IgD-negative memory B cell (primary cell): ENCODE measurements around the gene PDCD1LG2. TPM values are rescaled to one million over a fixed set of nuclear protein-coding genes. Genes with fewer than 3 reads are reported as not detected.
"Not testable (repeated sequence)": the region's sequence is repeated elsewhere in the genome, so short reads cannot be mapped to it uniquely, and the experiment has no call there.

ENCODE experiments used
- H3K27ac Mint-ChIP-seq, 3 donors: one replicate each; pipeline ENCODE4 v1.8.0; 2020 to 2022; ENCODE audit warnings: mild to moderate bottlenecking in 3 of 3, mixed read lengths in 3 of 3, moderate library complexity in 1 of 3
- H3K27me3 Mint-ChIP-seq: one replicate; pipeline ENCODE4 v1.8.0; 2021; ENCODE audit warnings: mixed read lengths
- H3K36me3 Mint-ChIP-seq: one replicate; pipeline ENCODE4 v1.8.0; 2020; ENCODE audit warnings: mild to moderate bottlenecking, mixed read lengths
- H3K4me1 Mint-ChIP-seq, 3 donors: one replicate each; pipeline ENCODE4 v1.8.0; 2020 to 2022; ENCODE audit warnings: mixed read lengths in 3 of 3, mild to moderate bottlenecking in 1 of 3
- H3K4me3 Mint-ChIP-seq, 4 donors: one replicate each; pipeline ENCODE4 v1.8.0; 2020 to 2022; ENCODE audit warnings: mild to moderate bottlenecking in 4 of 4, mixed read lengths in 4 of 4, moderate library complexity in 3 of 4
- H3K9me3 Mint-ChIP-seq, 3 donors: one replicate each; pipeline ENCODE4 v1.8.0; 2020 to 2021; ENCODE audit warnings: mixed read lengths in 3 of 3, mild to moderate bottlenecking in 1 of 3
- polyA plus RNA-seq: library from polyadenylated mRNA; unstranded; fragments of 300-500 nt; fragmentation: Illumina TruSeq; gene quantifications from one replicate; pipeline ENCODE4 v1.2.3, GENCODE V29; 2021

The PDCD1LG2 gene
- polyA plus RNA-seq: 0.18 TPM

DNA sequence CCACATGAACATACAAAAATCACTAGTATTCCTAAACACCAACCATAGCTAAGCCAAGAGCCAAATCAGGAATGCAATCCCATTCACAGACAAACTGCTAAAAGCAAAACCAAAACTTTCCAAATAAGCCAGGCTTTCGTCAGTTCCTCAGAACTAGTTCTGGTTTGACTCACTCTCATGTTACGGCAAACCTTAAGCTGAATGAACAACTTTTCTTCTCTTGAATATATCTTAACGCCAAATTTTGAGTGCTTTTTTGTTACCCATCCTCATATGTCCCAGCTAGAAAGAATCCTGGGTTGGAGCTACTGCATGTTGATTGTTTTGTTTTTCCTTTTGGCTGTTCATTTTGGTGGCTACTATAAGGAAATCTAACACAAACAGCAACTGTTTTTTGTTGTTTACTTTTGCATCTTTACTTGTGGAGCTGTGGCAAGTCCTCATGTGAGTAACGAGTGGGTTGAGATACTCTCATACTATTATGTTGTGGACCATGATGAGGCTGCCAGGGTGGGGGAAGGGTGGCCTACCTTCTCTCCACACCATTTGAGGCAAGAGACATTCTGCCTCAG, at the start of gene PDCD1LG2:
PDCD1LG2 (plus strand) TSS at position 172 of the 572 bp plus-strand sequence. CDS start 12,016 bp downstream, outside the sequence.
- peaks cover 20 to 28% (median 27%) of the 10 kb centered on the region in 3 donors for H3K4me1 Mint-ChIP-seq
- H3K36me3 Mint-ChIP-seq: no peaks in the 10 kb centered on the region
- H3K4me3 Mint-ChIP-seq: peak within 1 kb of the TSS; percentile 7 to 87 (median 62)
- no peaks in the 10 kb centered on the region for H3K9me3 Mint-ChIP-seq
- H3K27ac Mint-ChIP-seq: peak within 1 kb of the TSS in 2 of 3 donors; percentile 6 to 21
- H3K27me3 Mint-ChIP-seq: no peaks in the 10 kb centered on the region

GRCh38 chr9:5464831-5465330, 45.5 kb upstream of the PDCD1LG2 start:
- peaks cover 17% of the 10 kb centered on the region for H3K36me3 Mint-ChIP-seq
- peaks cover 2 to 13% (median 6%) of the 10 kb centered on the region in 3 donors for H3K4me1 Mint-ChIP-seq
- not testable (repeated sequence) for H3K27ac Mint-ChIP-seq, H3K9me3 Mint-ChIP-seq, H3K4me3 Mint-ChIP-seq, H3K27me3 Mint-ChIP-seq

GRCh38 chr9:5466005-5466404, 44.3 kb upstream of the PDCD1LG2 start:
- no peaks in the 10 kb centered on the region for H3K9me3 Mint-ChIP-seq
- H3K36me3 Mint-ChIP-seq: peaks cover 17% of the 10 kb centered on the region
- no peak overlapping the region for H3K27ac Mint-ChIP-seq
- H3K4me3 Mint-ChIP-seq: no peak overlapping the region
- H3K27me3 Mint-ChIP-seq: no peaks in the 10 kb centered on the region
- peaks cover 0 to 9% (median 5%) of the 10 kb centered on the region in 3 donors for H3K4me1 Mint-ChIP-seq

DNA sequence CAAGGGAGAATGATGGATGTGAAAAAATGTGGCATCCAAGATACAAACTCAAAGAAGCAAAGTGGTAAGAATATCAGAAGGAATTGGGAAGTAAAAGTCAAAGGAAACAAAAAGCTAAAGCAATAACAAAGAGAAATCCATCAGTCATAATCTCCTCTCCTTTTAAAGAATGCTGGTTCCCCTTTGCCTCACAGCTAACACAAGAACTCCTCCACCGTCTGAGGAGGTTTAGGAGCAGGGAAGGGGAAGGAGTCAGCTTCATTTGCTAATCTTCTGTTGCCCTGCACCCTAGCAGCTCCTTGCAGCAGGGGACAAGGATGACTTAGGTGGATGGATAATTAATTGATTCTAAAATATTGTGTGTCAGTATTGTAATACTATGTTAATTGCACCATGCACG, 43.6 kb upstream of the PDCD1LG2 start:
- no peak overlapping the region for H3K27ac Mint-ChIP-seq

DNA sequence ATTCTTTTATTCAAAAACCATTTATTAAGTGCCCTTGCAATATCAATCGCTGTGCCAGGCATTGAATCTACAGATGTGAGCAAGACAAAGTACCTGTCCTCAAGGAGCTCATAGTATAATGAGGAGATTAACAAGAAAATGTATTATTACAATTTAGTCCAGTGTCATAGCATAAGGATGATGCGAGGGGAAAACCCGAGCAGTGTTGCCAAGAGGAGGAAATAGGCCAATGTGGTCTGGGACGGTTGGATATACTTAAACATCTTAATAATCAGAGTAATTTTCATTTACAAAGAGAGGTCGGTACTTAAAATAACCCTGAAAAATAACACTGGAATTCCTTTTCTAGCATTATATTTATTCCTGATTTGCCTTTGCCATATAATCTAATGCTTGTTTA, 41.5 kb upstream of the PDCD1LG2 start:
- peaks cover 0 to 11% (median 5%) of the 10 kb centered on the region in 3 donors for H3K4me1 Mint-ChIP-seq
- no peaks in the 10 kb centered on the region for H3K9me3 Mint-ChIP-seq
- no peak overlapping the region for H3K27ac Mint-ChIP-seq
- H3K4me3 Mint-ChIP-seq: no peak overlapping the region
- peaks cover 7% of the 10 kb centered on the region for H3K36me3 Mint-ChIP-seq
- no peaks in the 10 kb centered on the region for H3K27me3 Mint-ChIP-seq

More for the DNA sequence above, 43.6 kb upstream of the PDCD1LG2 start:
- H3K4me1 Mint-ChIP-seq: peaks cover 0 to 9% (median 5%) of the 10 kb centered on the region in 3 donors
- peaks cover 17% of the 10 kb centered on the region for H3K36me3 Mint-ChIP-seq
- H3K27me3 Mint-ChIP-seq: no peaks in the 10 kb centered on the region
- H3K4me3 Mint-ChIP-seq: no peak overlapping the region
- H3K9me3 Mint-ChIP-seq: no peaks in the 10 kb centered on the region

DNA sequence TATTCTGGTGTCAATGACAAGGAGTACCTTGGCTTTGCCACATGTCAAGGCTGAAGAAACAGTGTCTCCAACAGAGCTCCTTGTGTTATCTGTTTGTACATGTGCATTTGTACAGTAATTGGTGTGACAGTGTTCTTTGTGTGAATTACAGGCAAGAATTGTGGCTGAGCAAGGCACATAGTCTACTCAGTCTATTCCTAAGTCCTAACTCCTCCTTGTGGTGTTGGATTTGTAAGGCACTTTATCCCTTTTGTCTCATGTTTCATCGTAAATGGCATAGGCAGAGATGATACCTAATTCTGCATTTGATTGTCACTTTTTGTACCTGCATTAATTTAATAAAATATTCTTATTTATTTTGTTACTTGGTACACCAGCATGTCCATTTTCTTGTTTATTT, 40.2 kb upstream of the PDCD1LG2 start:
- H3K9me3 Mint-ChIP-seq: no peaks in the 10 kb centered on the region
- H3K36me3 Mint-ChIP-seq: peaks cover 2% of the 10 kb centered on the region
- no peaks in the 10 kb centered on the region for H3K27me3 Mint-ChIP-seq

DNA sequence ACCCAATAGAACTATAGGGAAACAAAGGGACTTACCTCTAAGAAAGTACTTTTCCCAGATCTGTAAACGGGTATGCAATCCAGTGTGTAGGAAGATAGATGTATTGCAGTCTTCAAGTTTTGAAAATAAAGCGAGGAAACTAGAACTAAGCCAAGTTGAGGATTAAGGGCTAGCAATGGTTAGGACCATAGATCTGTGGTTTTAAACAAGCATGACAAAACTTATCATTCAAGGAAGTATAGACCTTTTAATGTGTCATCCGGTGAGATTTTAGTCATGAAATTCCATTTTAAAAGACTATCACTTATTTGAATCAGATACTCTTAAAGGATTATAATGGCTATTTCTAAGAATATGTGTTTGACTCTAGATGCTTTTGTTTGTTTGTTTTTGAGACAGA, 39.5 kb upstream of the PDCD1LG2 start:
- peaks cover 0 to 7% (median 4%) of the 10 kb centered on the region in 3 donors for H3K4me1 Mint-ChIP-seq
- no peak overlapping the region for H3K4me3 Mint-ChIP-seq
- no peak overlapping the region for H3K27ac Mint-ChIP-seq
- H3K9me3 Mint-ChIP-seq: peaks cover 0 to 3% (median 0%) of the 10 kb centered on the region in 3 donors
- peaks cover 2% of the 10 kb centered on the region for H3K36me3 Mint-ChIP-seq
- H3K27me3 Mint-ChIP-seq: no peaks in the 10 kb centered on the region

More for the DNA sequence above, 40.2 kb upstream of the PDCD1LG2 start:
- no peak overlapping the region for H3K4me3 Mint-ChIP-seq
- no peak overlapping the region for H3K27ac Mint-ChIP-seq
- peaks cover 0 to 8% (median 5%) of the 10 kb centered on the region in 3 donors for H3K4me1 Mint-ChIP-seq

- H3K4me1 Mint-ChIP-seq, H3K9me3 Mint-ChIP-seq, H3K4me3 Mint-ChIP-seq, H3K27ac Mint-ChIP-seq, H3K27me3 Mint-ChIP-seq, H3K36me3 Mint-ChIP-seq: not testable (repeated sequence)
Measured at GRCh38 chr9:5475611-5476010, 34.7 kb upstream of the PDCD1LG2 start.

GRCh38 chr9:5478206-5478605, 32.1 kb upstream of the PDCD1LG2 start:
- Mint-ChIP-seq H3K9me3 (peaks cover 2 to 6% (median 3%) of the 10 kb centered on the region in 3 donors), H3K4me3 (no peak overlapping the region), H3K27ac (no peak overlapping the region), H3K36me3 (peaks cover 2% of the 10 kb centered on the region), H3K27me3 (no peaks in the 10 kb centered on the region), H3K4me1 (peaks cover 5 to 9% (median 8%) of the 10 kb centered on the region in 3 donors)

GRCh38 chr9:5479994-5480694, 30.2 kb upstream of the PDCD1LG2 start:
- Mint-ChIP-seq H3K27me3 (no peaks in the 10 kb centered on the region), H3K36me3 (peaks cover 2% of the 10 kb centered on the region), H3K27ac (no peak overlapping the region), H3K9me3 (peaks cover 2 to 6% (median 3%) of the 10 kb centered on the region in 3 donors), H3K4me1 (peaks cover 7 to 8% (median 7%) of the 10 kb centered on the region in 3 donors), H3K4me3 (no peak overlapping the region)

DNA sequence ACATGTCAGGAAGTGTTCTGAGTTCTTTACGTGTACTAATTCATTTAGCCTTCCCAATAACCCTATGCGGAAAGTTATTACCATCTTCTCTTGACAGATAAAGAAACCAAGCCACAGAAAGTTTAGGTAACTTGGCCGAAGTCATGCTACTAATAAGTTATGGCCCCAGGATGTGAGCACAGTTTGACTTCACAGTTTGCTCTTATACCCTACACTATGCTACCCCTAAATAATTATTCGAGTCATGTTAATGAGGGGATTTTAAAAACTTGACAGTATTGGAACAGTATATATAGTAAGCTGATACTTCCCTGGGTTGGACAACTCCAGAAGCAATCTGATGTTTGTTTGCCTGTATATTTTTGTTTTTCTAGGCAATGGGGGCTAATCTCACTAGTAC, 29.4 kb upstream of the PDCD1LG2 start:
- Mint-ChIP-seq H3K27ac (no peak overlapping the region), H3K27me3 (no peaks in the 10 kb centered on the region), H3K9me3 (peaks cover 0 to 6% (median 2%) of the 10 kb centered on the region in 3 donors), H3K4me1 (peaks cover 7 to 8% (median 7%) of the 10 kb centered on the region in 3 donors), H3K36me3 (peaks cover 2% of the 10 kb centered on the region), H3K4me3 (no peak overlapping the region)

- no peaks in the 10 kb centered on the region for H3K27me3 Mint-ChIP-seq
- H3K4me3 Mint-ChIP-seq: peak overlapping the region in 1 of 4 donors; percentile 49
- no peak overlapping the region for H3K27ac Mint-ChIP-seq
- H3K36me3 Mint-ChIP-seq: peaks cover 2% of the 10 kb centered on the region
- H3K4me1 Mint-ChIP-seq: peaks cover 7 to 8% (median 7%) of the 10 kb centered on the region in 3 donors
- peaks cover 0 to 2% (median 1%) of the 10 kb centered on the region in 3 donors for H3K9me3 Mint-ChIP-seq
Measured at GRCh38 chr9:5481322-5482040, 28.9 kb upstream of the PDCD1LG2 start.

- Mint-ChIP-seq H3K9me3 (peaks cover 0 to 2% (median 0%) of the 10 kb centered on the region in 3 donors), H3K27ac (no peak overlapping the region), H3K4me3 (no peak overlapping the region), H3K36me3 (peaks cover 2% of the 10 kb centered on the region), H3K27me3 (peaks cover 2% of the 10 kb centered on the region), H3K4me1 (peaks cover 7 to 8% (median 7%) of the 10 kb centered on the region in 3 donors)
Measured at GRCh38 chr9:5482194-5482593, 28.1 kb upstream of the PDCD1LG2 start.

DNA sequence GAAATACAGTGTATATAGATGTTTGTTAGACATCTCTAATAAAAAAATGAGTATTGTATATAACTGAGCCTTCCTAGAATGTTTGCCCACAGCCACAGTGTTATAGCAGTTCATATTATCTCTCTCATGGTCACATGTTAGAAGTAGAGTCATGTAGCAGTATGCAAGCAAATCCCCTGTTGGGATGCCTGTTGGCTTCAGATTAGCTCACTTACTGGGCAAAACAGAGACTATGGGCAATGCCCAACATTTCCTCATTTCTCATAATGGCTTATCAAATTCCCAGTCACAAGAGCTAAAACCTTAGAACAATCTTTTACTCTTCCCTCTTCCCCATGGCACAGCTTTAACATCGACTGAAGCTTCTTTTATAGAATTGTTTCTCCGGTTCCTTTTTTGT, 27.0 kb upstream of the PDCD1LG2 start:
- Mint-ChIP-seq H3K4me3 (no peak overlapping the region), H3K4me1 (peaks cover 5 to 8% (median 6%) of the 10 kb centered on the region in 3 donors), H3K27ac (no peak overlapping the region), H3K36me3 (peaks cover 3% of the 10 kb centered on the region), H3K27me3 (peaks cover 2% of the 10 kb centered on the region), H3K9me3 (peaks cover 0 to 2% (median 0%) of the 10 kb centered on the region in 3 donors)
